Psoas muscle (tissue), 8 donors: ENCODE measurements around the gene CD46. TPM values are rescaled to one million over a fixed set of nuclear protein-coding genes. Genes with fewer than 3 reads are reported as not detected.

ENCODE experiments used
- ATAC-seq, 4 donors: fragments of 200-7000 bp; cut with Tn5 transposase; one replicate each; pipeline ENCODE4 v1.9.1; 2020; ENCODE audit warnings: moderate library complexity in 3 of 4, mild to moderate bottlenecking in 2 of 4
- DNase-seq, 2 donors: peaks; one replicate each; pipeline ENCODE4 v3.0.0-alpha.2; 2020
- H3K27ac ChIP-seq: fragments of 200-600 bp; one replicate; pipeline ENCODE4 v1.8.0; 2022
- H3K27me3 ChIP-seq, 3 donors: fragments of 200-600 bp in 1 of 3; one replicate each; pipeline versions ENCODE4 v1.6.1 to v1.8.0; 2013 to 2022; ENCODE audit warnings: low read length in 2 of 3, mild to moderate bottlenecking in 2 of 3, moderate library complexity in 1 of 3; ENCODE audit not compliant: insufficient read depth in 3 of 3
- H3K36me3 ChIP-seq, 2 donors: fragments of 200-600 bp in 1 of 2; one replicate each; pipeline versions ENCODE4 v1.6.1 to v1.8.0; 2013 to 2022; ENCODE audit warnings: low read depth in 1 of 2, mild to moderate bottlenecking in 1 of 2, moderate library complexity in 1 of 2; ENCODE audit not compliant: insufficient read depth in 1 of 2
- H3K4me1 ChIP-seq: fragments of 200-600 bp; one replicate; pipeline ENCODE4 v1.8.0; 2022
- H3K4me3 ChIP-seq: fragments of 200-600 bp; one replicate; pipeline ENCODE4 v1.8.0; 2022; ENCODE audit warnings: mild to moderate bottlenecking
- H3K9me3 ChIP-seq: fragments of 200-600 bp; one replicate; pipeline ENCODE4 v1.8.0; 2022
- WGBS, 3 donors: extraction: QIAGEN DNeasy Blood & Tissue Kit; methylation state at CpG; one replicate each; pipeline versions ENCODE4 v1.1.6 to v1.1.7; 2013; 5-methylcytosine and 5-hydroxymethylcytosine counted together
- intact Hi-C, 2 donors: fragments of 100-400 bp; cut with DNase I; formaldehyde crosslinking; loops; one replicate each; pipeline versions ENCODE4 v1.11.0 to v1.14.2; 2022
- polyA plus RNA-seq, 3 donors: library from polyadenylated mRNA; stranded (reverse); fragments of 200-250 nt; gene quantifications; one replicate each; pipeline ENCODE4 v1.2.3, GENCODE V29; 2013
- total RNA-seq, 4 donors: library from RNA; stranded (reverse); fragmentation: NEBNext Ultra II Directional in 2 of 4; extraction: Animal tissue kit (Norgen Biotek cat#: 25700) in 2 of 4; gene quantifications; one replicate each; pipeline versions ENCODE4 v1.2.1 to v1.2.4, GENCODE V29; 2021 to 2023
- TF ChIP-seq, protein P1 (sequence below): fragments of 200-600 bp; IDR thresholded peaks from one replicate; pipeline ENCODE4 v1.8.0; 2022; ENCODE audit warnings: antibody characterized with exemption
- donor health status: healthy with polysubstance abuse.
- donor health status: DM: no; HTN: no; CAD: no; lungs with moderate emphysema.
- donor health status: Bipolar disorder and iron deficiency.
- donor health status: healthy.
- donor health status: DM: yes; HTN: yes; CAD: no.
- donor health status: DM: no; HTN: no; CAD: no.
- donor health status: DM: no; HTN: no; CAD: no.
- donor health status: DM: yes; HTN: yes; CAD: no.

Gene CD46
- total and polyA plus RNA-seq, 7 donors = 33.9 to 66.3 (median 44.1) TPM

GRCh38 chr1:207841901-207842300 lies 90.0 kb downstream of the CD46 start:
- peaks cover 0 to 4% of the 10 kb centered on the region in 2 donors for H3K36me3 ChIP-seq
- H3K4me1 ChIP-seq = peaks cover 73% of the 10 kb centered on the region
- H3K27me3 ChIP-seq = no peaks in the 10 kb centered on the region
- H3K27ac ChIP-seq = no peak overlapping the region
- TF ChIP-seq, protein P1, sequence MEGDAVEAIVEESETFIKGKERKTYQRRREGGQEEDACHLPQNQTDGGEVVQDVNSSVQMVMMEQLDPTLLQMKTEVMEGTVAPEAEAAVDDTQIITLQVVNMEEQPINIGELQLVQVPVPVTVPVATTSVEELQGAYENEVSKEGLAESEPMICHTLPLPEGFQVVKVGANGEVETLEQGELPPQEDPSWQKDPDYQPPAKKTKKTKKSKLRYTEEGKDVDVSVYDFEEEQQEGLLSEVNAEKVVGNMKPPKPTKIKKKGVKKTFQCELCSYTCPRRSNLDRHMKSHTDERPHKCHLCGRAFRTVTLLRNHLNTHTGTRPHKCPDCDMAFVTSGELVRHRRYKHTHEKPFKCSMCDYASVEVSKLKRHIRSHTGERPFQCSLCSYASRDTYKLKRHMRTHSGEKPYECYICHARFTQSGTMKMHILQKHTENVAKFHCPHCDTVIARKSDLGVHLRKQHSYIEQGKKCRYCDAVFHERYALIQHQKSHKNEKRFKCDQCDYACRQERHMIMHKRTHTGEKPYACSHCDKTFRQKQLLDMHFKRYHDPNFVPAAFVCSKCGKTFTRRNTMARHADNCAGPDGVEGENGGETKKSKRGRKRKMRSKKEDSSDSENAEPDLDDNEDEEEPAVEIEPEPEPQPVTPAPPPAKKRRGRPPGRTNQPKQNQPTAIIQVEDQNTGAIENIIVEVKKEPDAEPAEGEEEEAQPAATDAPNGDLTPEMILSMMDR = no peak
- no peak overlapping the region for H3K4me3 ChIP-seq
- 53 to 72% (median 57%) methylated on average over 4 of the region's 4 CpGs for WGBS, 3 donors
- ATAC-seq = no peak
- no peak for DNase-seq
- intact Hi-C loops = no loop called here
- no peaks in the 10 kb centered on the region for H3K9me3 ChIP-seq

GRCh38 chr1:207842506-207842905 lies 90.7 kb downstream of the CD46 start:
- Histone ChIP-seq H3K4me1 (peaks cover 78% of the 10 kb centered on the region), H3K9me3 (no peaks in the 10 kb centered on the region), H3K27ac (no peak overlapping the region), H3K36me3 (peaks cover 0 to 4% of the 10 kb centered on the region in 2 donors), H3K4me3 (no peak overlapping the region), H3K27me3 (no peaks in the 10 kb centered on the region)
- ATAC-seq (no peak), DNase-seq (no peak)
- TF ChIP-seq, protein P1 = no peak
- intact Hi-C loops = no loop called here
- WGBS, 3 donors = 88 to 92% (median 91%) methylated on average over 6 of the region's 6 CpGs

DNA sequence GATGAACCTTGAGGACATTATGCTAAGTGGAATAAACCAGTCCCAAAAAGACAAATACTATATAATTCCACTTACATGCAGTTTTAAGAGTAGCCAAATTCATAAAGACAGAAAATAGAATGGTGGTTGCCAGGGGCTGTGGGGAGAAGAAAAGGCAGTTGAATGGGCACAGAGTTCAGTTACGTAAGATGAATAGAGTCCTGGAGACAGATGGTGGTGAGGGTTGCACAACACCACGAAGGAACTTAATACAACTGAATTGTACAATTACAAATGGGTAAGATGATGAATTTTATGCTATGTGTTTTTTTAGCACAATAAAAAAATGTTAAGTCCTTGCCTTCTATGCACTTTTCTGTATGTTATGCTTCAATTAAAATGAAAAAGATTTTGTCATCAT lies 92.5 kb downstream of the CD46 start:
- Histone ChIP-seq H3K9me3 (no peaks in the 10 kb centered on the region), H3K36me3 (peaks cover 0 to 4% of the 10 kb centered on the region in 2 donors), H3K27ac (peak overlapping the region; percentile 51), H3K4me1 (peaks cover 78% of the 10 kb centered on the region), H3K27me3 (no peaks in the 10 kb centered on the region), H3K4me3 (no peak overlapping the region)
- WGBS, 3 donors = 27 to 53% (median 27%) methylated on average over 2 of the region's 2 CpGs
- ATAC-seq (peak; percentile 67 to 78 (median 69)), DNase-seq (no peak)
- TF ChIP-seq, protein P1 = no peak
- intact Hi-C loops = no loop called here

Other genes with a start within 250 kb of the CD46 start
- gene CR1L, start 106.9 kb upstream of the CD46 start, total RNA-seq = not detected
- under 1 TPM in 1 of 3 donors, not detected in 2; 0.05 TPM for gene CR1L, start 106.9 kb upstream of the CD46 start, polyA plus RNA-seq
- gene CD34, start 159.1 kb downstream of the CD46 start, total RNA-seq = 10 to 100 TPM; 15.7 to 61.1 (median 20.9) TPM
- 10 to 100 TPM; 14.4 to 25.0 (median 21.1) TPM for gene CD34, start 159.1 kb downstream of the CD46 start, polyA plus RNA-seq